ENCODE results near the gene VAV2.

GRCh38 chr9:133873461-133873891 lies 118.6 kb downstream of the VAV2 start:
- TF ChIP-seq CTCF (IDR thresholded peaks at IDR 0.05) (no peak), POLR2A (IDR thresholded peaks at IDR 0.05) (no peak)

All from heart left ventricle (tissue), 13 donors.